HG02759 (cell line): Measurements from ENCODE around the gene ERG.

Source experiments
- ATAC-seq: cut with Tn5 transposase; IDR thresholded peaks from one replicate; pipeline ENCODE4 v1.9.1; 2021; ENCODE audit warnings: mild to moderate bottlenecking, moderate library complexity; ENCODE audit not compliant: unreplicated experiment

The ERG gene

GRCh38 chr21:38498057-38498833 lies at the start of gene ERG:
Gene ERG, minus strand, starts transcription at chr21:38498477. Its CDS starts 97 bp downstream, at chr21:38498380.
- no peak for ATAC-seq

GRCh38 chr21:38544661-38545060 lies 46.4 kb upstream of the ERG start:
- no peak for ATAC-seq

GRCh38 chr21:38542263-38542662 lies 44.0 kb upstream of the ERG start:
- ATAC-seq: no peak

GRCh38 chr21:38538353-38538752 lies 40.1 kb upstream of the ERG start:
- no peak for ATAC-seq

GRCh38 chr21:38534591-38534990 lies 36.3 kb upstream of the ERG start:
- ATAC-seq: no peak

- ATAC-seq: no peak
Observed at GRCh38 chr21:38533887-38534286, 35.6 kb upstream of the ERG start.

- ATAC-seq: no peak
Observed at GRCh38 chr21:38531591-38531990, 33.3 kb upstream of the ERG start.

- ATAC-seq: no peak
Observed at GRCh38 chr21:38531039-38531541, 32.8 kb upstream of the ERG start.

GRCh38 chr21:38527737-38528136 lies 29.5 kb upstream of the ERG start:
- no peak for ATAC-seq

GRCh38 chr21:38525454-38525853 lies 27.2 kb upstream of the ERG start:
- ATAC-seq: no peak

- ATAC-seq: no peak
Observed at GRCh38 chr21:38524168-38525153, 26.2 kb upstream of the ERG start.

GRCh38 chr21:38520511-38520910 lies 22.2 kb upstream of the ERG start:
- ATAC-seq: no peak

- ATAC-seq: no peak
Observed at GRCh38 chr21:38511662-38512243, 13.5 kb upstream of the ERG start.

GRCh38 chr21:38511198-38511597 lies 12.9 kb upstream of the ERG start:
- no peak for ATAC-seq

- no peak for ATAC-seq
Observed at GRCh38 chr21:38507374-38507942, 9.2 kb upstream of the ERG start.

GRCh38 chr21:38506661-38507281 lies 8.5 kb upstream of the ERG start:
- ATAC-seq: no peak

- no peak for ATAC-seq
Observed at GRCh38 chr21:38505654-38506523, 7.6 kb upstream of the ERG start.

- no peak for ATAC-seq
Observed at GRCh38 chr21:38504066-38504465, 5.8 kb upstream of the ERG start.

GRCh38 chr21:38503583-38503982 lies 5.3 kb upstream of the ERG start:
- no peak for ATAC-seq
